Pons (tissue), 1 donor: Measurements from ENCODE around the gene ZNF48.
A peak's percentile ranks its signal among the peaks of the same experiment; 100 is the strongest.
"Not testable (repeated sequence)": the region's sequence is repeated elsewhere in the genome, so short reads cannot be mapped to it uniquely, and the experiment has no call there.

Experiments
- DNase-seq: peaks from one replicate; pipeline ENCODE4 v3.0.0-alpha.2; 2016; ENCODE audit warnings: low spot score

The ZNF48 gene

DNA sequence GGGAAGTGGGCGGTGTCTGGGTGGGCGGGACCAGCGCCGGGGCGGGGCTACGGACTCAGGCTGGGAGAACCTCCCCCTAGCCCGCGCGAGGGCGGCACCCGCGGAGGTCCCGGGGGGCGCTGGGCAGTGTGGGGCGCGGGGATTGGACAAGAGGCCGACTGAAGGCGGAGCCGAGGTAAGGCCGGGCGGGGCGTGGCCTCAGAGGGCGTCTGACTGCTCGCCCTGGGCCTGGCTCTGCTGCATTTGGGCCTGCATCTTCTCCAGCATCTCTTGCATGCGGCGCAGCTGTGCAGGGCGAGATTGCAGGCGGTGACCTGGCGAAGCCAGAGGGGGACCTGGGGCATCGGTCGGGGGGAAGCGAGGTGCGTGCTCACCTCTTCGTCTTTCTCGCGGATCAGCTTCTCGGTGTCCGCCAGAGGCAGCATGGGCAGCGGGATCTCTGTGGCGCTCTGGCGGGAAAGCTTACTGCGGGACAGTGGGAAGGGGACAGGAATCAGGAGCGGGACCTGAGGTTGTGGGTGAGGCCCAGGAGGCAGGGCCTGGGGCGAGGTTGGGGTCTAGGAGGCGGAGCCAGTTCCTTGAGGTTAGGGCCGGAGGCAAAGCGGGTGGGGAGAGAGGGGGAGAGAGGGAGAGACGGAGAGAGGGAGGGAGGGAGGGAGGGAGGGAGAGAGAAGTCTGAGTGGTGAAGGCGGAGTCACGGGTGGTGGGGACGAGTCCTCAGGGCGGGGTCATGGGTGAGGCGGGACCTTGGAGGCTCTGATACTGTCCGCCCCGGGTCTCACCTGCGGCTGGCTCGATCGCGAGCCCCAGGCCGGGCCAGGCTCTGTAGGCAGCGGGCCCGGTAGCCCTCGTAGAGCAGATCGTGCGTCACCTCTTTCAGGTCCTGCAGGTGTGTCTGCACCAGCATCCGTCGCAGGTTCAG lies 16.7 kb upstream of the ZNF48 start:
- DNase-seq = peak; percentile 98

GRCh38 chr16:30379158-30379783 lies 15.9 kb upstream of the ZNF48 start:
- no peak for DNase-seq

- DNase-seq = no peak
Measured at GRCh38 chr16:30380072-30380802, 15.0 kb upstream of the ZNF48 start.

DNA sequence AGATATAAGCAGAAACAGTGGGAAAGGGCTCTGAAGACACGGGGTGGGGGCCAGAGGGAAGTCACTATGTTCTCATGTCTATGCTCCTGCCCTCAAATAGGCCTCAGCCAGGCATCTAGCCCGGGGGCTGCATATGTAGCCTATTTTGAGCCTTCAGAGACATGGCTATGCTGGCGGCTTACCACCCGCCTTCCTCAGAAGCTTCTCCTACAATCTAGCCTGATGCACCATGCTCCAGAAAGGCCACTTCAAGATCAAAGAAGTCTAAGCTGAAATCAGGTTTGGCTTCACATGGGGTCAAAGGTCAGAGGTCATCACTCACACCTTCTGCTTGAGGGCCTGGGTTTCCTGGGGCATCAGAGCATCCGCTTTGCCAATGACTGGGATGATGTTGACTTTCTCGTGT lies 14.4 kb upstream of the ZNF48 start:
- no peak for DNase-seq

- DNase-seq = no peak
Measured at GRCh38 chr16:30381291-30382041, 13.8 kb upstream of the ZNF48 start.

DNA sequence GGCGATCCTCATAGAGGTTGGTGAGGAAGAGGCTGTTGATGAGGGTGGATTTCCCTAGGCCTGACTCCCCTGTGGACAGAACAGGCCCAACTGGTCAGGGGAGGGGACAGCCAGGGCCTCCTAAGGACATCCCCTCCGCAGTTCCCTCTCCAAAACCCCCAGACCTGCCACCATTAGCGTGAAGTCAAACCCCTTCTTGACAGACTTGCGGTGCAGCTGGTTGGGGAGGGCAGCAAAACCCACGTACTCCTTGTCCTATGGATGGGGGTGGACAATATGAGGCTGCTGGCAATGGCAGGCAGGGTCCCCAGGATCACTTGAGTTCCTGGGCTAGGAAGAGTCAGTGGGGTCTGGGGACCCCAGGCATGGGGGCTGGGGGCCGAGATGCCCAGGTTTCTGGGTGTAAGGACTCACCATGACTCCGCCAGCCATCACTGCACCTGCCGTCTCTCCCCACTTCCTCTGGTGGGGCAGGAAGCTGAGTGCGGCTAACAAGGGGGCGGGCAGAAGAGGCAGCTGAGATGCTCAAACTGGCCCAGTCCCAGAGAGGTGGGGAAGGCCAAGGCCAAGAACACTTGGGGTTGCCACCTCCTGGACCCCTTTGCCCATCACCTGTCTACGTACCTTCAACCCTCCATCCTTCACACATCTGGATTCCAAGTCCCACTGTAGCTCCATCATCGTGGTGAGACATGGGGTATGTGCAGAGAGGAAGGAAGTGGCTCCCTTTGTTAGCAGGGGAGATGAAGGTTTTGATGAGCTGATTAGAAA lies 12.9 kb upstream of the ZNF48 start, which contains the start of gene SEPTIN1:
Gene SEPTIN1, minus strand, starts transcription at position 451 of the 771 bp plus-strand sequence. Its CDS starts 19 bp downstream, at position 432.
- DNase-seq = no peak

DNA sequence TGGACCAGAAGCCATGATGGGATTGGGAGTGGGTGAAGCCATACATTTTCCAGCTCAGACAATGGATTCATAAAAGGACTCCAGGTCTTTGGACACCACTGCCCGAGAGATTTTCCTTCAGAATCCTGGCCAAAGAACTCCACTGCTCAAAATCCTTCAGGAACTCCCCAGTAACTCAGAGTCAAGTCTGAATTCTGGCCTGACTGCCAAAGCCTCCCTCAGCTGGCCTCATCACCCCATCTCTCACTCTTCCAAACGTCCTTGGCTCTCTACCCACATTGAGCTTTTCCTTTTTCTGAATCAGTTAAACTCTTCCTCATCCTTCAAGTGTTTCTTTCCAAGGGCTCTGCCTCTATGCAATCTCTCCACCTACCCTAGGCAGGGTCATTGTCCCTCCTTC lies 11.7 kb upstream of the ZNF48 start:
- DNase-seq = no peak

DNA sequence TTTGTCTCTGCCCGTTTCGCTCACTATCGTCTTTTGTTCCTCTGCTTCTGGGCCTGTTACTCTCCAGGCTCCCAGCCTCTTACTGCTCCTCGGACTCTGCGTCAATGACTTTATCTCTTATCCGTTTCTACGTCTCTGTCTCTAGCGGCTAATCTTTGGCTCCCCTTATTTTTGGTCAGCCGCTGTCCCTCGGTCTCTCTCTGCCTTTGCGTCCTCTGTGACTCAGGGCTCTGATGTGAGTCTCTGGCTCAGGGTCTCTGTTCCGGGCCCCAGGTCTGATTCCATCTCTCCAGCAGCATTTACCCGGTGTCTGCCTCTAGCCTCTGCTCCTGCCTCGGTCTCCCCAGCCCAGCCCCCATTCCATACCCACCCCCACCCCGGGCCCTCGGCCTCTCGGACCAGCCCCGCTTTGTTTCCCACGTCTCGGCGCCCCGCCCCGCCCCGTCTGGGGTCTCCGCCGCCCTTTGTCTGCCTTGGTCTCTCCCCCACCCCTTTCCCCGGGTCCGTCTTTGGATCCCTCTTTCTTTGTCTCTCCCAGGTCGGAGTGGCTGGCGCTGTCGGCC lies 547 bp upstream of the ZNF48 start:
- DNase-seq = no peak

GRCh38 chr16:30395992-30396585 lies 869 bp downstream of the ZNF48 start:
- DNase-seq = no peak

GRCh38 chr16:30396627-30397026 lies 1.4 kb downstream of the ZNF48 start:
- DNase-seq = not testable (repeated sequence)

GRCh38 chr16:30397056-30397455 lies 1.8 kb downstream of the ZNF48 start:
- no peak for DNase-seq

- DNase-seq = no peak
Measured at GRCh38 chr16:30397776-30398660, 2.8 kb downstream of the ZNF48 start.

DNA sequence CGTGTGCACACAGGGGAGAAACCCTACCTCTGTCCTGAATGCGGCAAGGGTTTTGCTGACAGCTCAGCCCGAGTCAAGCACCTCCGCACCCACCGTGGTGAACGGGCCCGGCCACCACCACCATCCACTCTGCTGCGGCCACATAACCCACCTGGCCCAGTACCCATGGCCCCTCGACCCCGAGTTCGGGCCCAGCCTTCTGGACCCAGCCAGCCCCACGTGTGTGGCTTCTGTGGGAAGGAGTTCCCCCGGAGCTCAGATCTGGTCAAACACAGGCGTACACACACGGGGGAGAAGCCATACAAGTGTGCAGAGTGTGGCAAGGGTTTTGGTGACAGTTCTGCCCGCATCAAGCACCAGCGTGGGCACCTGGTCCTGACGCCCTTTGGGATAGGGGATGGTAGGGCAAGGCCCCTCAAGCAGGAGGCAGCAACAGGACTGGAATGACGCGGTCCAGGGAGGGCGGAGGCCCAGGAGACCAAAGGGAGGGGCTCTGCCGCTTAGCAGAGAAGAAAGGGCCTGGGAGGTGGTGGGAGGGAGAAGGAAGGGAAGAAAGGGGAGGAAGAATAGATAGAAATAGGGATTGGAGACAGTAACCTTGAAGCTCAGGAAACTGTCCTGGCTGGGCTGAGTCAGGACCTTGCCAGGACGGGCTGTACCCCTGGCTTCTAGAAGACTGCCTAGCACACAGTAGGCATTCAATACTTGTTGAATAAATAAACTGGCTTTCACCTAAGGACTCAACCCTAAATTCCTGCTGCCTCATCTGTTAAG lies 3.6 kb downstream of the ZNF48 start:
- no peak for DNase-seq

GRCh38 chr16:30399435-30400186 lies 4.4 kb downstream of the ZNF48 start:
- DNase-seq = no peak

GRCh38 chr16:30401768-30402425 lies 6.7 kb downstream of the ZNF48 start:
- no peak for DNase-seq

DNA sequence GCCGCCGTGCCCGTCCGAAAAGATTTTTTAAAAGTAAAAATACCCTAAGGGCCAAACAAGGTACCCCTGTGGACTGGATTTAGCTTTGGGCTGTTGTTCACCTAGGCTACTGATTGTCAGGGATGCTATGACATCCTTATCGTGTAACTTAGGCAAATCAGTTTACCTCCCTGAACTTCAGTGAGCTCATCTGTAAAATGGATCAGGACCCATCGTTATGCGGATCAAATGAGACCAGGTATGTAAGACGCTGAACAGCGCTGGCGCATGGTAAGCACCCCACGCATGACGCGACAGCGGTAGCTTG lies 11.5 kb downstream of the ZNF48 start:
- DNase-seq = no peak

DNA sequence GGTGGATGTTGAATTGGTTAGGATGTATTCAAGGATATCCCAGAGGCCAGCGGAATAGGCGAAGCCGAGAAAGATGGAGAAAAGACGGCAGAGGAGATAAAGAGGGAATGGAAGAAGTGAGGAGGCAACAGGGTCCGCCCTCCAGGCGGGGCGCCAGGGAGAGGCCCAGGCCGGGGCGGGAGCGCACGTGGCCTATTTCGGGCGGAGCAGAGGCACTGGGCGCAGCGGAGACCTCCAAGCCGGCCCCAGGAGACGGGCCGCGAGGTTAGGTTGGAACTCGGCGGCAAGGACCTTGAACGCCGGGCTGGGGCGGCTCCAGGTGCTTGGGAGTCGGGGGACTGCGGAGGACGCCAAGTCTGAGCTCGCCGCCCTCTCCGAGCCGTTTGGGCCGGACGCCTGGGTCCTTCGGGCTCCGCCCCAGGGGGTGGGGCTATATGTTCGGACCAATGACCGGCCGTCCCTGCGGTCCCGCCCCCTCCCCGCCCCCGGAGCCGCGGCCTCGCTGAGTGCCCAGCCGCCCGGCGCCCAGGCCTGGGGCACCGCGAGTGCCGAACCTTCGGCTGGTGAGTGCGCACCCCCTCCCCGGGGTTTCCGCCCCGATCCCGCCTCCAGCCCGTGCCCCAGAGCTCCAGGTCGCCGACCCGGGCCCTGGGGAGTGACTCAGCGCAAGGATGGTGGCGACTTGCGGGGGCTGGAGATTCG lies 12.0 kb downstream of the ZNF48 start, which contains the start of gene ZNF771:
Gene ZNF771, plus strand, starts transcription at position 505 of the 702 bp plus-strand sequence. CDS start 448 bp downstream, outside the sequence.
- DNase-seq = peak; percentile 87
